Gastrocnemius medialis (tissue), 4 donors: ENCODE measurements around the gene YJU2.

Source experiments
- POLR2A ChIP-seq, 2 donors: fragments of 450-650 bp; IDR thresholded peaks; one replicate each; pipeline ENCODE4 v1.6.1; 2017; ENCODE audit warnings: antibody characterized with exemption in 2 of 2, mild to moderate bottlenecking in 2 of 2, moderate library complexity in 2 of 2
- TF ChIP-seq, protein P1 (sequence below), 5 experiments: fragments of 450-650 bp in 3 of 5; fragments of 200-600 bp in 2 of 5; sonication (generic) in 2 of 5; IDR thresholded peaks in 4 of 5; conservative IDR thresholded peaks in 1 of 5; 1 replicate in 4 of 5; 2 replicates in 1 of 5; pipeline ENCODE4 v1.5.1; 2016 to 2019; ENCODE audit warnings: antibody characterized with exemption in 5 of 5, mild to moderate bottlenecking in 3 of 5, moderate library complexity in 3 of 5

GRCh38 chr19:4284176-4284958, 37.5 kb downstream of the YJU2 start:
- TF ChIP-seq, protein P1, sequence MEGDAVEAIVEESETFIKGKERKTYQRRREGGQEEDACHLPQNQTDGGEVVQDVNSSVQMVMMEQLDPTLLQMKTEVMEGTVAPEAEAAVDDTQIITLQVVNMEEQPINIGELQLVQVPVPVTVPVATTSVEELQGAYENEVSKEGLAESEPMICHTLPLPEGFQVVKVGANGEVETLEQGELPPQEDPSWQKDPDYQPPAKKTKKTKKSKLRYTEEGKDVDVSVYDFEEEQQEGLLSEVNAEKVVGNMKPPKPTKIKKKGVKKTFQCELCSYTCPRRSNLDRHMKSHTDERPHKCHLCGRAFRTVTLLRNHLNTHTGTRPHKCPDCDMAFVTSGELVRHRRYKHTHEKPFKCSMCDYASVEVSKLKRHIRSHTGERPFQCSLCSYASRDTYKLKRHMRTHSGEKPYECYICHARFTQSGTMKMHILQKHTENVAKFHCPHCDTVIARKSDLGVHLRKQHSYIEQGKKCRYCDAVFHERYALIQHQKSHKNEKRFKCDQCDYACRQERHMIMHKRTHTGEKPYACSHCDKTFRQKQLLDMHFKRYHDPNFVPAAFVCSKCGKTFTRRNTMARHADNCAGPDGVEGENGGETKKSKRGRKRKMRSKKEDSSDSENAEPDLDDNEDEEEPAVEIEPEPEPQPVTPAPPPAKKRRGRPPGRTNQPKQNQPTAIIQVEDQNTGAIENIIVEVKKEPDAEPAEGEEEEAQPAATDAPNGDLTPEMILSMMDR (IDR thresholded peaks at IDR 0.05 in 4 of 5, conservative IDR thresholded peaks at IDR 0.05 in 1 of 5), result no peak
- no peak for TF ChIP-seq POLR2A (IDR thresholded peaks at IDR 0.05)
